Breast epithelium (tissue), 4 donors: ENCODE results near the gene SIGLEC11. TPM values are rescaled to one million over a fixed set of nuclear protein-coding genes. Genes with fewer than 3 reads are reported as not detected.
"Not testable (repeated sequence)": the region's sequence is repeated elsewhere in the genome, so short reads cannot be mapped to it uniquely, and the experiment has no call there.

Source experiments
- DNase-seq, 2 donors: peaks; one replicate each; pipeline ENCODE4 v3.0.0-alpha.2; 2019; ENCODE audit warnings: low spot score in 2 of 2
- H3K27ac ChIP-seq, 2 donors: fragments of 200-600 bp; sonication (generic) in 1 of 2; one replicate each; pipeline ENCODE4 v1.5.1; 2016 to 2019; ENCODE audit warnings: mild to moderate bottlenecking in 1 of 2
- H3K27me3 ChIP-seq, 2 donors: fragments of 200-600 bp; sonication (generic) in 1 of 2; one replicate each; pipeline versions ENCODE4 v1.5.1 to v1.6.0; 2017 to 2019; ENCODE audit warnings: control low read depth in 1 of 2, mild to moderate bottlenecking in 1 of 2
- H3K36me3 ChIP-seq: fragments of 200-600 bp; one replicate; pipeline ENCODE4 v1.5.1; 2019
- H3K4me1 ChIP-seq, 2 donors: fragments of 200-600 bp; sonication (generic); one replicate each; pipeline ENCODE4 v1.5.1; 2016 to 2019; ENCODE audit warnings: control low read depth in 1 of 2
- H3K4me3 ChIP-seq, 3 donors: fragments of 200-600 bp; sonication (generic); 1 replicate in 2 of 3; 2 replicates in 1 of 3; pipeline ENCODE4 v1.5.1; 2016 to 2019; ENCODE audit warnings: mild to moderate bottlenecking in 3 of 3, moderate library complexity in 2 of 3
- H3K9me3 ChIP-seq, 2 donors: fragments of 200-600 bp; sonication (generic) in 1 of 2; one replicate each; pipeline ENCODE4 v1.5.1; 2016 to 2019; ENCODE audit warnings: control low read depth in 1 of 2
- POLR2A ChIP-seq: fragments of 450-650 bp; IDR thresholded peaks from one replicate; pipeline ENCODE4 v1.6.1; 2016; ENCODE audit warnings: antibody characterized with exemption, mild to moderate bottlenecking, moderate library complexity
- POLR2AphosphoS5 ChIP-seq, 3 donors: sonication (generic); formaldehyde crosslinking; IDR thresholded peaks; one replicate each; pipeline ENCODE4 v1.6.1; 2017; ENCODE audit warnings: antibody characterized with exemption in 3 of 3
- intact Hi-C: fragments of 100-400 bp; cut with DNase I; formaldehyde crosslinking; loops from one replicate; pipeline ENCODE4 v1.15.1; 2023; ENCODE audit warnings: low total_unique reads
- total RNA-seq, 3 donors: library from RNA; depleted of rRNA; stranded (reverse); fragments of >200 nt; gene quantifications; one replicate each; pipeline ENCODE4 v1.1.0, GENCODE V29; 2016
- TF ChIP-seq, protein P1 (sequence below), 3 donors: fragments of 450-650 bp; IDR thresholded peaks; one replicate each; pipeline ENCODE4 v1.5.1; 2016 to 2017; ENCODE audit warnings: antibody characterized with exemption in 3 of 3, mild to moderate bottlenecking in 3 of 3, moderate library complexity in 3 of 3

SIGLEC11 gene
- total RNA-seq, 3 donors from 2014 or later: 0.59 to 2.2 (median 0.66) TPM

DNA sequence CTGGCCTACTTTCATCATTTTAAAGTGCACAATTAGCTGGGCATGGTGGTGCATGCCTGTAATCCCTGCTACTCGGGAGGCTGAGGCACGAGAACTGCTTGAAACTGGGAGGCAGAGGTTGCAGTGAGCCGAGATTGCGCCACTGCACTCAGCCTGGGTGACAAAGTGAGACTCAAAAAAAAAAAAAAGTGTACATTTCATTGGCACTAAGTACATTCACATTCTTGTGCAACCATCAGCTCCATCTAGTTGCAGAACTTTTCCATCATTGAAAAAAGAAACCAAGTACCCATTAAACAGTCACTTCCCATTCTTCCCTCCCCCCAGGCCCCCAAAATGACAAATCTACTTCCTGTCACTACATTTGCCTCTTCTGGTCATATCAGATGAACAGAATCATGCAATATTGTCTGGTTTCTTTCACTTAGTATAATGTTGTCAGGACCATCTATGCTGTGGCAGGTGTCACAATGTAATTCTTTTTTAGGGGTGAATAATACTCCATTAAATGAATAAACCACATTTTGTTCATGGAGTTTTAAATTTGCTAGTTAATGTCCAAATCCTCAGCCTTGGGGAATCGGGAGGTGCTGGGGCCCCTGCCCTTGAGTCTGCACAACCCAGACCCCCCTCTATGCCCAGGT is 7.4 kb upstream of the SIGLEC11 start:
- no peak for DNase-seq
- TF ChIP-seq, protein P1, sequence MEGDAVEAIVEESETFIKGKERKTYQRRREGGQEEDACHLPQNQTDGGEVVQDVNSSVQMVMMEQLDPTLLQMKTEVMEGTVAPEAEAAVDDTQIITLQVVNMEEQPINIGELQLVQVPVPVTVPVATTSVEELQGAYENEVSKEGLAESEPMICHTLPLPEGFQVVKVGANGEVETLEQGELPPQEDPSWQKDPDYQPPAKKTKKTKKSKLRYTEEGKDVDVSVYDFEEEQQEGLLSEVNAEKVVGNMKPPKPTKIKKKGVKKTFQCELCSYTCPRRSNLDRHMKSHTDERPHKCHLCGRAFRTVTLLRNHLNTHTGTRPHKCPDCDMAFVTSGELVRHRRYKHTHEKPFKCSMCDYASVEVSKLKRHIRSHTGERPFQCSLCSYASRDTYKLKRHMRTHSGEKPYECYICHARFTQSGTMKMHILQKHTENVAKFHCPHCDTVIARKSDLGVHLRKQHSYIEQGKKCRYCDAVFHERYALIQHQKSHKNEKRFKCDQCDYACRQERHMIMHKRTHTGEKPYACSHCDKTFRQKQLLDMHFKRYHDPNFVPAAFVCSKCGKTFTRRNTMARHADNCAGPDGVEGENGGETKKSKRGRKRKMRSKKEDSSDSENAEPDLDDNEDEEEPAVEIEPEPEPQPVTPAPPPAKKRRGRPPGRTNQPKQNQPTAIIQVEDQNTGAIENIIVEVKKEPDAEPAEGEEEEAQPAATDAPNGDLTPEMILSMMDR (IDR thresholded peaks at IDR 0.05): no peak
- TF ChIP-seq POLR2A (no peak), POLR2AphosphoS5 (IDR thresholded peaks at IDR 0.05) (no peak)
- Histone ChIP-seq H3K4me3 (no peak overlapping the region), H3K27ac (no peak overlapping the region), H3K4me1 (no peaks in the 10 kb centered on the region), H3K9me3 (no peaks in the 10 kb centered on the region), H3K27me3 (peaks cover 0 to 18% of the 10 kb centered on the region in 2 donors), H3K36me3 (no peaks in the 10 kb centered on the region)
- intact Hi-C loops: no loop called here

DNA sequence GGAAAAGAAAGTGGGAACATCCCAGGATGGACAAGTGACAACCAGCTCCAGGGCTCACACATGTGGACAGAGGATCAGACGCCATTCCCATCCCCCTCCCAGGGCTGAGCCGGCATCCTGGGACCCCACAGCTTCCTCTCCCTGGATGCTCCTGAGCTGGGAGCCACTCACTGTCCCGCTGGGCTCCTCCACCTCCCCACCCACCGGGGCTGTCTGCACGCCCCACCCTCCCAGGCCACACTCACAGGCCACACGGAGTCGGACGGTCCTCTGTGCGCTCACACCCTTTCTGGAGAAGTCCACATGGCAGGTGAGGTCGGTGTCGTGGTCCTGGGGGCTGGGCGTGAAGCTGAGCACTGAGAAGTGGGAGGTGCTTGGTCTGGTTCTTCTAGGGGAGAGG is 1.1 kb downstream of the SIGLEC11 start:
- H3K4me3 ChIP-seq, H3K27me3 ChIP-seq, H3K4me1 ChIP-seq, H3K27ac ChIP-seq, intact Hi-C loops, H3K9me3 ChIP-seq, H3K36me3 ChIP-seq: not testable (repeated sequence)
- DNase-seq: peak in 1 of 2 donors; percentile 19

DNA sequence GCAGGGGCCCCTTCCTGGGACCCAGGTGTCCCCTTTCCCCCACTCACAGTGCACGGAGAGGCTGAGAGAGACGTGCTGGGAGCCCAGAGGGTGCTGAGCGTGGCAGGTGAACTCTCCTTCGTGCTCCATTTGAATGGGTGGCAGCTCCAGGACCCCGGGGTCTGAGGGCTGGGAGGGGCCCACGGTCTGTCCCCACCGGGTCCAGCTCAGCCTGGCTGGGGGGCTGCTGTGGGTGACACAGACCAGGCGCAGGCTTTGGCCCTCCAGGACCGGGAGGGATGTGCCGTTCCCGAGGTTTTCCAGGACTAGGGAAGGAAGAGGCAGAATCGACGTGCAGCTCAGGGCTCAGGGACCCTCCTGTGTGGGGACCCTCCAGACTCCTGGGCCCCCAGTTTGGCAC is 2.4 kb downstream of the SIGLEC11 start:
- H3K36me3 ChIP-seq, intact Hi-C loops, H3K27me3 ChIP-seq, H3K27ac ChIP-seq, H3K9me3 ChIP-seq, H3K4me1 ChIP-seq, H3K4me3 ChIP-seq, DNase-seq: not testable (repeated sequence)

DNA sequence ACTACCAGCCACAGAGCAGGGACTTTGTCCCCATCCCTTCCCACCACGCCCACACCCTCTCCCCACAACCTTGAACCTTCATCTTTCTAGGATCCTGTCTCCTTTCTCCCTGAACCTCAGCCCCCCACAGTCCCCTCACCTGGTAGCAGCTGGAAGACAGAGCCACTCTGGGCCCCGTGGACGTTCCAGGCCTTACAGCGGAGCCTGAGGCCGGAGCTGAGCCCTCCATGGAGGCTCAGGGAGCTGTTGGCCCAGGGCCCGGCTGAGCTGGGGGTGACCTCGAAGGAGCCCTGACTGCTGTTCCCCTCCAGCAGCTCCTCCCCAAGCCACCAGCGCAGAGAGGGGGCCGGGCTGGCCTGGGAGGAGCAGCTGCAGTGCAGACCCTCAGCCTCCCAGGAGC is 2.8 kb downstream of the SIGLEC11 start:
- H3K9me3 ChIP-seq, H3K4me1 ChIP-seq, H3K4me3 ChIP-seq, intact Hi-C loops, H3K36me3 ChIP-seq, H3K27ac ChIP-seq, H3K27me3 ChIP-seq, DNase-seq: not testable (repeated sequence)

DNA sequence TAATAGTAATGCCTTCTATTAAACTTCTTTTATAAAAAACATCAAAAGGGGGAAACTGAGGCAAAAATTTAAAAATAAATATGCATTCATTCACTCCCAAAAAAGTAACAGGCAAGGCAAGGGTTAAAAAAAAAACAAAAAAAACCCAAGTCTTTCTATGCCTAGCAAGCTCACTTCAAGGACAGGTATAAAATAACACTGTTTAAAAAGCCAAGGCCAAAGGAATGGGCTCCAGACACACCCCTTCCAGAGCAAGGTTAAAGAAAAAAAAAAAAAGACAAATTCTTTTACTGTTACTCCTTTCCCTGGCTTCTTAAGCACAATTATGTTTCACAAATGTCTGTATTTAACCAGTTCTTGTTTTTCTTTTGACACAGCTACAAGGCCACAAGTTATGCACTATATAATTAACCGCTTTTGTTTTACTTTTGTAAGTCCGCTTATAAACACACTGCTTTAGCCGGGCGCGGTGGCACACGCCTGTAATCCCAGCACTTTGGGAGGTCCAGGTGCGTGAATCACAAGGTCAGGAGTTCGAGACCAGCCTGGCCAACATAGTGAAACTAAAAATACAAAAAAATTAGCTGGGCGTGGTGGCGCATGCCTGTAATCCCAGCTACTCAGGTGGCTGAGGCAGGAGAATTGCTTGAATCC is 3.6 kb downstream of the SIGLEC11 start:
- Histone ChIP-seq H3K36me3 (no peaks in the 10 kb centered on the region), H3K4me3 (no peak overlapping the region), H3K27ac (no peak overlapping the region), H3K27me3 (no peaks in the 10 kb centered on the region), H3K4me1 (peaks cover 0 to 6% of the 10 kb centered on the region in 2 donors), H3K9me3 (no peaks in the 10 kb centered on the region)
- TF ChIP-seq, protein P1 (IDR thresholded peaks at IDR 0.05): no peak
- TF ChIP-seq POLR2A (no peak), POLR2AphosphoS5 (IDR thresholded peaks at IDR 0.05) (no peak)
- no peak for DNase-seq
- intact Hi-C loops: no loop called here

DNA sequence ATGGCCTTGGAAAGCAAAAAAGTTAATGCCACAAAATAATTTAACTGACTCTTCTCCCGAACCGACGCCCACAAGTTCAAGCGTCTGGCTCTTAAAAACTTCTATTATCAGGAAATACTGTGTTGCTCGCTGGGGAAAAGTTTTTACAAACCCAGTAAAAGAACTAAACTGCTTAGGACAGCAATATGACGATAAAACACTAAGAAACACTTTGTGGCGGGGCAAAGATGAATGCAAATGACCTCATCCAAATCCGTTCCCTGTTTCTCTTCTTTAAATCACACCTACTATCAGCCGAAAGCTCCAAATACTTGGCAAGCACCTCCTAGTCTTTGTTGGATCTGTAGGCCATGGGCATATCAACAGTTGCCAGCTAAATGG is 4.9 kb downstream of the SIGLEC11 start:
- no peak overlapping the region for H3K4me3 ChIP-seq
- H3K4me1 ChIP-seq: peaks cover 0 to 6% of the 10 kb centered on the region in 2 donors

More for the DNA sequence above, 4.9 kb downstream of the SIGLEC11 start:
- Histone ChIP-seq H3K36me3 (no peaks in the 10 kb centered on the region), H3K9me3 (no peaks in the 10 kb centered on the region), H3K27me3 (no peaks in the 10 kb centered on the region), H3K27ac (no peak overlapping the region)
- TF ChIP-seq POLR2AphosphoS5 (IDR thresholded peaks at IDR 0.05) (no peak), POLR2A (no peak)
- TF ChIP-seq, protein P1 (IDR thresholded peaks at IDR 0.05): no peak
- intact Hi-C loops: no loop called here
- DNase-seq: peak in 1 of 2 donors; percentile 0
